Measurements from ENCODE around the gene TMA7.

TMA7 gene

GRCh38 chr3:48410205-48411040 lies 29.6 kb upstream of the TMA7 start:
- Histone ChIP-seq H3K9ac (ENCODE audit: low read length in 2 of 2) (no peak overlapping the region), H3K27ac (ENCODE audit: low read length) (peak overlapping the region; percentile 37), H3K4me3 (ENCODE audit: low read length in 2 of 2) (no peak overlapping the region), H3K9me3 (ENCODE audit: control insufficient read depth in 2 of 2, low read length in 2 of 2) (no peaks in the 10 kb centered on the region), H3K36me3 (ENCODE audit: control insufficient read depth in 2 of 2, insufficient read depth in 2 of 2, low read length in 2 of 2) (peaks cover 39 to 76% of the 10 kb centered on the region in 2 donors), H3K27me3 (ENCODE audit: control insufficient read depth in 1 of 2, insufficient read depth in 2 of 2, low read length in 2 of 2) (no peaks in the 10 kb centered on the region), H3K4me1 (ENCODE audit: control insufficient read depth, insufficient read depth, low read length) (peaks cover 21% of the 10 kb centered on the region)

GRCh38 chr3:48411041-48411588 lies 28.9 kb upstream of the TMA7 start:
- Histone ChIP-seq H3K36me3 (ENCODE audit: control insufficient read depth in 2 of 2, insufficient read depth in 2 of 2, low read length in 2 of 2) (peaks cover 38 to 77% of the 10 kb centered on the region in 2 donors), H3K9ac (ENCODE audit: low read length in 2 of 2) (no peak overlapping the region), H3K27ac (ENCODE audit: low read length) (peak overlapping the region; percentile 37)

GRCh38 chr3:48411606-48412374 lies 28.3 kb upstream of the TMA7 start:
- Histone ChIP-seq H3K27me3 (ENCODE audit: control insufficient read depth in 1 of 2, insufficient read depth in 2 of 2, low read length in 2 of 2) (no peaks in the 10 kb centered on the region), H3K4me3 (ENCODE audit: low read length in 2 of 2) (no peak overlapping the region), H3K36me3 (ENCODE audit: control insufficient read depth in 2 of 2, insufficient read depth in 2 of 2, low read length in 2 of 2) (peaks cover 31 to 76% of the 10 kb centered on the region in 2 donors)

More at GRCh38 chr3:48411041-48411588, 28.9 kb upstream of the TMA7 start:
- peaks cover 21% of the 10 kb centered on the region for H3K4me1 ChIP-seq (ENCODE audit: control insufficient read depth, insufficient read depth, low read length)
- H3K27me3 ChIP-seq (ENCODE audit: control insufficient read depth in 1 of 2, insufficient read depth in 2 of 2, low read length in 2 of 2), result no peaks in the 10 kb centered on the region
- no peak overlapping the region for H3K4me3 ChIP-seq (ENCODE audit: low read length in 2 of 2)
- no peaks in the 10 kb centered on the region for H3K9me3 ChIP-seq (ENCODE audit: control insufficient read depth in 2 of 2, low read length in 2 of 2)

GRCh38 chr3:48412375-48413001 lies 27.6 kb upstream of the TMA7 start:
- Histone ChIP-seq H3K4me1 (ENCODE audit: control insufficient read depth, insufficient read depth, low read length) (peaks cover 22% of the 10 kb centered on the region), H3K27me3 (ENCODE audit: control insufficient read depth in 1 of 2, insufficient read depth in 2 of 2, low read length in 2 of 2) (no peaks in the 10 kb centered on the region), H3K9ac (ENCODE audit: low read length in 2 of 2) (no peak overlapping the region), H3K9me3 (ENCODE audit: control insufficient read depth in 2 of 2, low read length in 2 of 2) (no peaks in the 10 kb centered on the region), H3K4me3 (ENCODE audit: low read length in 2 of 2) (no peak overlapping the region), H3K36me3 (ENCODE audit: control insufficient read depth in 2 of 2, insufficient read depth in 2 of 2, low read length in 2 of 2) (peaks cover 34 to 75% of the 10 kb centered on the region in 2 donors), H3K27ac (ENCODE audit: low read length) (peak overlapping the region; percentile 64)

More at GRCh38 chr3:48411606-48412374, 28.3 kb upstream of the TMA7 start:
- Histone ChIP-seq H3K9me3 (ENCODE audit: control insufficient read depth in 2 of 2, low read length in 2 of 2) (no peaks in the 10 kb centered on the region), H3K4me1 (ENCODE audit: control insufficient read depth, insufficient read depth, low read length) (peaks cover 21% of the 10 kb centered on the region), H3K27ac (ENCODE audit: low read length) (peak overlapping the region; percentile 64), H3K9ac (ENCODE audit: low read length in 2 of 2) (no peak overlapping the region)

- Histone ChIP-seq H3K36me3 (ENCODE audit: control insufficient read depth in 2 of 2, insufficient read depth in 2 of 2, low read length in 2 of 2) (peaks cover 34 to 79% of the 10 kb centered on the region in 2 donors), H3K9me3 (ENCODE audit: control insufficient read depth in 2 of 2, low read length in 2 of 2) (no peaks in the 10 kb centered on the region), H3K4me1 (ENCODE audit: control insufficient read depth, insufficient read depth, low read length) (peaks cover 22% of the 10 kb centered on the region), H3K9ac (ENCODE audit: low read length in 2 of 2) (no peak overlapping the region), H3K4me3 (ENCODE audit: low read length in 2 of 2) (no peak overlapping the region), H3K27ac (ENCODE audit: low read length) (peak overlapping the region; percentile 64), H3K27me3 (ENCODE audit: control insufficient read depth in 1 of 2, insufficient read depth in 2 of 2, low read length in 2 of 2) (no peaks in the 10 kb centered on the region)
Measured at GRCh38 chr3:48413086-48413485, 27.0 kb upstream of the TMA7 start.

GRCh38 chr3:48413611-48414010 lies 26.4 kb upstream of the TMA7 start:
- H3K9me3 ChIP-seq (ENCODE audit: control insufficient read depth in 2 of 2, low read length in 2 of 2), result no peaks in the 10 kb centered on the region
- H3K4me3 ChIP-seq (ENCODE audit: low read length in 2 of 2), result no peak overlapping the region
- H3K27me3 ChIP-seq (ENCODE audit: control insufficient read depth in 1 of 2, insufficient read depth in 2 of 2, low read length in 2 of 2), result no peaks in the 10 kb centered on the region
- peaks cover 22% of the 10 kb centered on the region for H3K4me1 ChIP-seq (ENCODE audit: control insufficient read depth, insufficient read depth, low read length)
- H3K9ac ChIP-seq (ENCODE audit: low read length in 2 of 2), result no peak overlapping the region
- peaks cover 37 to 80% of the 10 kb centered on the region in 2 donors for H3K36me3 ChIP-seq (ENCODE audit: control insufficient read depth in 2 of 2, insufficient read depth in 2 of 2, low read length in 2 of 2)
- peak overlapping the region; percentile 64 for H3K27ac ChIP-seq (ENCODE audit: low read length)

GRCh38 chr3:48414376-48415250 lies 25.4 kb upstream of the TMA7 start:
- Histone ChIP-seq H3K27ac (ENCODE audit: low read length) (peak overlapping the region; percentile 64), H3K9me3 (ENCODE audit: control insufficient read depth in 2 of 2, low read length in 2 of 2) (no peaks in the 10 kb centered on the region), H3K9ac (ENCODE audit: low read length in 2 of 2) (no peak overlapping the region), H3K36me3 (ENCODE audit: control insufficient read depth in 2 of 2, insufficient read depth in 2 of 2, low read length in 2 of 2) (peaks cover 29 to 79% of the 10 kb centered on the region in 2 donors), H3K27me3 (ENCODE audit: control insufficient read depth in 1 of 2, insufficient read depth in 2 of 2, low read length in 2 of 2) (no peaks in the 10 kb centered on the region), H3K4me3 (ENCODE audit: low read length in 2 of 2) (peak overlapping the region in 1 of 2 donors; percentile 29), H3K4me1 (ENCODE audit: control insufficient read depth, insufficient read depth, low read length) (peaks cover 24% of the 10 kb centered on the region)

GRCh38 chr3:48415251-48415953 lies 24.7 kb upstream of the TMA7 start:
- Histone ChIP-seq H3K27me3 (ENCODE audit: control insufficient read depth in 1 of 2, insufficient read depth in 2 of 2, low read length in 2 of 2) (no peaks in the 10 kb centered on the region), H3K9ac (ENCODE audit: low read length in 2 of 2) (no peak overlapping the region), H3K4me1 (ENCODE audit: control insufficient read depth, insufficient read depth, low read length) (peaks cover 24% of the 10 kb centered on the region), H3K27ac (ENCODE audit: low read length) (peak overlapping the region; percentile 46), H3K36me3 (ENCODE audit: control insufficient read depth in 2 of 2, insufficient read depth in 2 of 2, low read length in 2 of 2) (peaks cover 24 to 71% of the 10 kb centered on the region in 2 donors), H3K4me3 (ENCODE audit: low read length in 2 of 2) (no peak overlapping the region), H3K9me3 (ENCODE audit: control insufficient read depth in 2 of 2, low read length in 2 of 2) (no peaks in the 10 kb centered on the region)

- peak overlapping the region; percentile 46 for H3K27ac ChIP-seq (ENCODE audit: low read length)
Measured at GRCh38 chr3:48416091-48416505, 24.0 kb upstream of the TMA7 start.

More at GRCh38 chr3:48416091-48416505, 24.0 kb upstream of the TMA7 start:
- Histone ChIP-seq H3K36me3 (ENCODE audit: control insufficient read depth in 2 of 2, insufficient read depth in 2 of 2, low read length in 2 of 2) (peaks cover 23 to 70% of the 10 kb centered on the region in 2 donors), H3K9me3 (ENCODE audit: control insufficient read depth in 2 of 2, low read length in 2 of 2) (no peaks in the 10 kb centered on the region), H3K4me3 (ENCODE audit: low read length in 2 of 2) (no peak overlapping the region), H3K9ac (ENCODE audit: low read length in 2 of 2) (no peak overlapping the region), H3K4me1 (ENCODE audit: control insufficient read depth, insufficient read depth, low read length) (peaks cover 24% of the 10 kb centered on the region), H3K27me3 (ENCODE audit: control insufficient read depth in 1 of 2, insufficient read depth in 2 of 2, low read length in 2 of 2) (no peaks in the 10 kb centered on the region)
